GM21526 (cell line): ENCODE results near the gene SIRT2.
"Not testable (repeated sequence)": the region's sequence is repeated elsewhere in the genome, so short reads cannot be mapped to it uniquely, and the experiment has no call there.

Source experiments
- ATAC-seq: cut with Tn5 transposase; IDR thresholded peaks from one replicate; pipeline ENCODE4 v1.9.1; 2021; ENCODE audit warnings: moderate library complexity; ENCODE audit not compliant: unreplicated experiment, low FRiP score

The SIRT2 gene

GRCh38 chr19:38898788-38899446 lies 501 bp downstream of the SIRT2 start:
- ATAC-seq: peak; percentile 1

DNA sequence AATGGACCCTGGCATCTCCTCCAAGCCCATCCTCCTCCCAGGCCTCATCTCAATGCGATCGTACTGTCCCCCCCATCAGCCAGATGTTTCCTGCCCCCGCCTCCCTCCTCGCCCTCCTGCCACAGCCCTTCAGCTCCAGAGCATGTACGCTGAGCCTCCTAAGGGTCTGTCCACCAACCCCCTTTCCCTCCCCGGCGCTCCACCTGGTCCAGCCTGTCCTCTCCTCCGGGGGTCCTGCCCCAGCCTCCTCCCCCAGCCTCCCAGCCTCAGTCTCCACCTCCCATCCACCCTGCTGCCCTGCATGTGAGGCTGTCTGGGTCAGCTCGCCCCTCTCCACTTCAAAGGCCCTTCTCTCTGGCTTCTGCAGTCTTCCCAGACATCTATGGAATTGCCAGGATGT lies 4.5 kb downstream of the SIRT2 start:
- no peak for ATAC-seq

GRCh38 chr19:38893341-38893771 lies 6.1 kb downstream of the SIRT2 start:
- no peak for ATAC-seq

DNA sequence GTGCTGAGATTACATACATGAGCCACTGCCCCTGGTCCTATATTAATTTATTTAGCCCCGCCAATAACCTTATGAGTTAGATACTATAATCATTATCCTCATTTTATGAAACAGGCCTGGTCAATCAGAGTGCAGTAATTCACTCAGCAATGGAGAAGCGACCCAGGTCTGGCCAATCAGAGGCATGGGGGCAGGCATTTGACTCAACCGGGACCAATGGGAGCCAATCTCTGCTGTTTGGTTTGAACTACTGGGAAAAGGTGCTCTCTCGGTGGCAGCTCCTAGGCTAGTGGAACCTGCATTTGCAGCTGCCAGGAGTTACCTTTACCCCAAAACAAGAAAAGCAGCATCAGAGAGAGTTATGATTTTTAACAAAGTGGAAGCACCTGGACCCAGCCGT lies 6.6 kb downstream of the SIRT2 start:
- ATAC-seq: no peak

DNA sequence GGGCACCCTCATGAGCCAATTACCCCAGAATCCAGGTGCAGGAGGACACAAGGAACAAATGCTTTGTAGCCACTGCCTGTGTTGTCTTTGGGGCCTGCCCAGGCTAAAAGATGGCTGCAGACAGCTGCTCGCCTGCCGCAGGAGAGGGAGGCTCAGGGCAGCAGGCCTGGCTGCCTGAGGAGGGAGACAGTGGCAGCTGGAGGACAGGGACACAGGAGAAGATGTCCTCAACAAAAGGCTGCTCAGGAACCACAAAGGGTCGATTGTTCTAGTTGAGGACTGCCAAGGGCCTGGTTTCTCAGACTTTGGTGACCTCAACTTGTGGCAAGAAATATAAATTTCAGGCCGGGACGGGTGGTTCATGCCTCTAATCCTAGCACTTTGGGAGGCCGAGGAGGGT lies 7.6 kb downstream of the SIRT2 start:
- no peak for ATAC-seq

GRCh38 chr19:38890686-38891085 lies 8.7 kb downstream of the SIRT2 start:
- no peak for ATAC-seq

DNA sequence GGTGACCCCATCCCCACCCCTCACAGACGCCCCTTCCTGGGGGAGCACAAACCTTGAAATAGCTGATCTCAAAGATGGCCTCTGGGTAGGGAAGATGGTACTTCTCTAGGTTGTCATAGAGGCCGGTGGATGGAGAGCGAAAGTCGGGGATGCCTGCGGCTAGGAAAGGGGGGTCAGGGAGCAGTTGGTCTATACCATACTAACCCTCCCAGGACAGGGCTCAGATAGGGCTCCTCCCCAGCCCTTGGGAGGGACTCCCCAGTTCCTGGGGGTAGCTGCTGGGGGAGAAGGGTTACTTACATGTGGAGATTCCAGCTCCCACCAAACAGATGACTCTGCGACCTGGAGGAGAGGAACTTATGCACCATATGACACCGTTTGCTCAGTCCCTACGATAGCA lies 9.6 kb downstream of the SIRT2 start:
- no peak for ATAC-seq

DNA sequence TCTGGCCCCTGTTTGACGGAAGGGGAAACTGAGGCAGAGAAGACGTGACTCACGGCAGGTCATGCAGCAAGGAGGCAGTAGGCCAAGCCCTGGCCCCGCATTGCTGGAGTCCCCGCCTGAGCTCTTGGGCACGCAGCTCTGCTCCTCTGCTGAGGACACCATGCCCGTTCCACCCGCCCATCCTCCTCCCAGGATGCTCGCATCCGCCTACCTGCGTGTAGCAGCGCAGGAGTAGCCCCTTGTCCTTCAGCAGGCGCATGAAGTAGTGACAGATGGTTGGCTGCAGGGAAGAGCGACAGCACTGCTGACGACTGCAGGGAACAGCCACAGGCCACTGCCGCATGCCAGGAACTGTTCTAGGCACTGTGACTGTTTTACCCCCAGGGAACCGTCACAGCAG lies 10.5 kb downstream of the SIRT2 start:
- no peak for ATAC-seq

- not testable (repeated sequence) for ATAC-seq
Observed at GRCh38 chr19:38884691-38885090, 14.7 kb downstream of the SIRT2 start.

DNA sequence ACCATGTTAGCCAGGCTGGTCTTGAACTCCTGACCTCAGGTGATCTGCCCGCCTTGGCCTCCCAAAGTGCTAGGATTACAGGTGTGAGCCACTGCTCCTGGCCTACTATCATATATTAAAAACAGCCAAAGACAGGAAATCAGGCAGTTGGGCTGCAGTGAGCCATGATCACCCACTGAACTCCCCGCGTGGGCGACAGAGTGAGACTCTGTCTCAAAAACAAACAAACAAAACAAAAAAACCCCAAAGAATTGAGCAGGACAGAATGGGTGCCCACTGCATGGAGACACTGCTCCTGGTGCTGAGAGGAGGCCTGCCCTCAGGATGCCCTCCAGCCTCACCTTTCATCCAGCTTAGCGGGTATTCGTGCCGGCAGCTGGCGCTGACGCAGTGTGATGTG lies 16.1 kb downstream of the SIRT2 start:
- ATAC-seq: no peak

GRCh38 chr19:38880882-38881609 lies 18.4 kb downstream of the SIRT2 start:
- no peak for ATAC-seq

DNA sequence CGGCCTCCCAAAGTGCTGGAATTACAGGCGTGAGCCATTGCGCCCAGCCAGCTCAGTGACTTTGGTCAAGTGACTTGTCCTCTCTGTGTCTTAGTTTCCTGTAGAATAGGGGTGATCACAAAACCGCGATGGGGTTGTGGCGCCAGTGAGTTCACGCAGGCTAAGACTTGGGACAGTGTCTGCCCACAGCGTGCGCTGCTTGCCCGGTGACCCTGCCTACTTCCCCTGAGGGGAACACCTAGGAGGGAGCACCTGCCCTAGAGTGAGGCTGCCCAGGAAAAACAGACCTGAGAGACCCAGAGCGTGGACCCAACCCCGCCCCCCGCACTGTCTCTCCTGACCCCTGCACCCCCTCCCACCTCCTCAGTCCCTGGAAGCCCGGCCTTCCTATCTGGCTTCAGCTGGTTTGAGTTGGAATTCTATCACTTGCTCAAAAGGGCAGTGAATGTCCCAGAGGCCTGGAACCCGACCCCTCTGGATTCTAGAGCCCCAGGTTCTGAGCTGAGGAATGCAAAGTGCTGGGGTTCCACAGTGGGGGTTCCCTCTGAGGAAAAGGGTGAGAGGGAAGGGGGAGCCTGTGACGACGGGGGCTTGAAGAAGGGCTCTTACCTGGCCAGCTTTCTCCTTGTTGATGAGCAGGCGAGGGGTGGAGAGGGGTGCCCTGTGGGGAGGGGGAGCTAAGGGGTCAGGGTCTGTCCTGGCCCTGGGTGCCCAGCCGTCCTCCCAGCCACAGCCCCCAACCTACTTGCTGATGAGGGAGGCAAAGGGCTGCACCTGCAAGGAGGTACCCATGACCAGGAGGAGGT lies 19.1 kb downstream of the SIRT2 start:
- ATAC-seq: no peak

GRCh38 chr19:38879400-38879751 lies 20.0 kb downstream of the SIRT2 start:
- ATAC-seq: no peak

DNA sequence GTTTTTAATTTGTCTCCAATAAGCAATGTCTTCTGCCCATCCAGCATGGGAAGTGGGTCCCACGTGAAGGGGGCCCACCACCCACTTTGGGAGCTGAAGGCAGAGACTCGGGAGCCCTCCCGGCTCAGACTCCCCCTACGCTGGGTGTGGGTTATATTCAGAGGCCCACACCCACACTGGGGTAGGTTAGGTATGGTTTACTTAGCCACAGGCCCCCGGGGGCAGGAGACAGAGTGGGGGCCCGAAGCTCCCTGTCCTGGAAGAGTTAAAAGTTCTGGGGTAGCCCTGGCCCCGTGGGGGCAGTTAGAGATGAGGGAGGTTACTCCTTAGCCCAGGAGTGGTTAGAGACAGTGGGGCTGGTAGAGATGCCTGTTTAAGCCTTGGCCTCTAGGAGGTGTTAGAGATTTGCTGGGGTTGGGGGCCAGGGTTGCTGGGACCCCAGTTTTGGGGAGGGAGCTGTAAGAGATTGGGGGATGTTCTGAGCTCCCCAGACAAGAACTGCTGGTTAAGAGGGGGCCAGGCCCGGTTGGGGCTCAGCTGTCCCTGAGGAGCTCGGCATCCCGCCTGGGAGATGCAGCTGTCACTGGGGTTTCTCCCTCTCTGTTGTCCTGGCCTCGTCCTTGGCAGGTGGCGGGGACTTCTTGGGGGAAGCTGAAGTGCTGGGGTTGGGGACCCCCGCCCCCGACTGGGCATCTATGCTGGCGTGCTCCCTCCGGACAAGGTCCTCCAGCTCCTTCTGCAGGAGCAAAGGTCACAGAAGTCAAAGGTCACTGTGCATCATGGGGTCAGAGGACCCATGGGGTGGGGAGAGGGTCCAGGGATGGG lies 20.6 kb downstream of the SIRT2 start:
- ATAC-seq: no peak

GRCh38 chr19:38877781-38878574 lies 21.4 kb downstream of the SIRT2 start, which contains the start of gene RINL:
TSS of gene RINL (minus strand) at chr19:38878275. CDS start at chr19:38876742, 1,533 bp downstream.
- no peak for ATAC-seq

DNA sequence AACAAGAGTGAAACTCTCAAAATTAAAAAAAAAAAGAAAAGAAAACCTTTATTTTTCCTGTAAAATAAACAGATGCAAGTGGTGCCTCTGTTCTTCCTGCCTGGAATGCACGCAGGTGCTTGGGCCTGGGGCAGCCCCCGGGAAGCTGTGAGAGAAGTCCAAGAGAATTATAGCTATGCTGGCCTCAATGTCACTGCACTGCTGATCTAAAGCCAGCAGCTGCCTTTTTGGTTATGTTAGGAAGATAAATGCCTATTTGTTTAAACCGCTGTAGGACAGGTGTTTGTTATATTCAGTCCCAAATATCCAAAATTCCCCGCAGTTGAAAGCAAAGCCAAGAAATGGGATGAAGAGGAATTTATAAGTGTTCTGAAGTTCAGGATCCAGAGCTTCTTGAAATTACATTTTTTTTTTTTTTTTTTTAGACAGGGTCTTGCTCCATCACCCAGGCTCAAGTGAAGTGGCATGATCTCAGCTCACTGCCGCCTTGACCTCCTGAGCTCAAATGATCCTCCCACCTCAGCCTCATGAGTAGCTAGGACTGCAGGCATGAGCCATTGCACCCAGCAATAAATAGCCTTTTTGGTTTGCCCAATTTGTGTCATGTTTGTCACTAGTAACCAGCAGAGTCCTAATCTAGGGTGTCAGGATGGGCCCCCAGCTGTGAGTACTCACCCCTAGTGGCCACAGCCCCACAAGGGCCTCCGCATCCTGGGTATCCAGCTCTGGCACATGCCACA lies 23.6 kb downstream of the SIRT2 start:
- ATAC-seq: no peak

DNA sequence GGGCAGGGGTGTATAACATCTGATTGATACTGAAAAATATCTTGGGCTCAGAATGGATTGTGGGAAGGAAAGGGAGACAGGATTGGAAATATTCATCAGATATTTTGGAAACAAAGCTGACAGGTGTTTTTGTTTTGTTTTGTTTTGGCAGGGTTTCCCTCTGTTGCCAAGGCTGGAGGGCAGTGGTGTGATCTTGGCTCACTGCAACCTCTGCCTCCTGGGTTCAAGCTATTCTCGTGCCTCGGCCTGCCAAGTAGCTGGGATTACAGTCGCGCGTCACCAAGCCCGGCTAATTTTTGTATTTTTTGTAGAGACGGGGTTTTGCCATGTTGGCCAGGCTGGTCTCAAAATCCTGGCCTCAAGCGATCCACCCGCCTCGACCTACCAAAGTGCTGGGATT lies 26.0 kb downstream of the SIRT2 start:
- not testable (repeated sequence) for ATAC-seq

DNA sequence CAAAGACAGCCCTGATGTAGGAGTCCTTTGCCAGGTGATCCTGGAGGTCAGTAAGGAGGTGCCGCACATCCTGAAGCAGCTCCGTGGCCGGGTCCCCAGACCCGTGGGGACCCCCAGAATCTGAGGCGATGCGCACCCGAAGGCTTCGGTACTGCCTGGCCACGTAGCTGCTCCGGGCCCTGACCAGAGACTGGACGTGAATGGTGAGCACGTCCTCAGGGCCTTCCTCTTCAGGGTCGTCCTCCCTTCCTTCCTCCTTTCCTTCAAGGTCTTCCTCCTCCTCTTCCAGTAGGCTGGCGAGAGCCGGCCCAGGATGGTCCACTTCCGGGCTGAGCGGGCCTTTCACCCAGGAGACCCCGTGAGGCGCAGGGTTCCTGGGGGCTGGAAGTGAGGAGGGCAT lies 28.8 kb downstream of the SIRT2 start:
- ATAC-seq: no peak
